ENCODE data around the gene S100B.

S100B gene

GRCh38 chr21:46613391-46613790, 8.5 kb upstream of the S100B start:
- Mint-ChIP-seq H3K36me3 (ENCODE audit: low read depth) (no peaks in the 10 kb centered on the region), H3K4me1 (no peaks in the 10 kb centered on the region), H3K9me3 (peaks cover 22% of the 10 kb centered on the region), H3K27me3 (ENCODE audit: low read depth) (peaks cover 11% of the 10 kb centered on the region), H3K4me3 (no peak overlapping the region), H3K27ac (no peak overlapping the region)
- TF ChIP-seq, protein P1, sequence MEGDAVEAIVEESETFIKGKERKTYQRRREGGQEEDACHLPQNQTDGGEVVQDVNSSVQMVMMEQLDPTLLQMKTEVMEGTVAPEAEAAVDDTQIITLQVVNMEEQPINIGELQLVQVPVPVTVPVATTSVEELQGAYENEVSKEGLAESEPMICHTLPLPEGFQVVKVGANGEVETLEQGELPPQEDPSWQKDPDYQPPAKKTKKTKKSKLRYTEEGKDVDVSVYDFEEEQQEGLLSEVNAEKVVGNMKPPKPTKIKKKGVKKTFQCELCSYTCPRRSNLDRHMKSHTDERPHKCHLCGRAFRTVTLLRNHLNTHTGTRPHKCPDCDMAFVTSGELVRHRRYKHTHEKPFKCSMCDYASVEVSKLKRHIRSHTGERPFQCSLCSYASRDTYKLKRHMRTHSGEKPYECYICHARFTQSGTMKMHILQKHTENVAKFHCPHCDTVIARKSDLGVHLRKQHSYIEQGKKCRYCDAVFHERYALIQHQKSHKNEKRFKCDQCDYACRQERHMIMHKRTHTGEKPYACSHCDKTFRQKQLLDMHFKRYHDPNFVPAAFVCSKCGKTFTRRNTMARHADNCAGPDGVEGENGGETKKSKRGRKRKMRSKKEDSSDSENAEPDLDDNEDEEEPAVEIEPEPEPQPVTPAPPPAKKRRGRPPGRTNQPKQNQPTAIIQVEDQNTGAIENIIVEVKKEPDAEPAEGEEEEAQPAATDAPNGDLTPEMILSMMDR (IDR thresholded peaks at IDR 0.05; ENCODE audit: unreplicated experiment in 3 of 3): no peak

DNA sequence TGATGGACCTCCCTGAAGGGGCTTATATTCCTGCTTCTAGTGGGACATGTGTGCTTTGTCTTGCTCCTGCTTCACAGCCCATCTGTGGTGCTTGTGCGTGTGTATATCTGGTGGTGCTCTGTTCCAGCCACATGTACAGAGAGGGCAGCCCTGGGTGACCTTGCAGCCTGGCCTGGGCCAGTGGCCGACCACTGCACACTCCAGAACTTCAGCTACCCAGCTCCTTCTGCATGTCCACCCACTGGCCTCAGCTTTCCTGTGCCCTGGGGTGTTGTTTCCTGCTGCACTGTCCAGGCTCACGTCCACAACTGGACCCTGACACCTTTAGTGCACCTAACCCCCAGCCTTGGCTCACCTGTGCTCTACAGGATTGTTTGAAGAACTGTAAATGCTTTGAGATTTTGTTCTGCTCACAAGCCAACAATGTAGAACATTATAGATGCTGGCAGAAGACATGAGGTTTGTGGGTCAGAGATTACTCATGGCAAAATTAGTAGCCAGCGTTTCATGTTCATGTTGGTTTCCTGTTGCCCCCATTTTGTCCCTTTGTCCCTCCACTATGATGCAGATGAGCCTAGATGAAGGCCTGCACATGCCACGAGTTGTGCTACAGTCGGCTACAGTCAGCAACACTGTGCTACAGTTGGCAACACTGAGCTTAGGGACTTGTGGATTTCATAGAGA, 5.3 kb upstream of the S100B start:
- TF ChIP-seq, protein P1 (IDR thresholded peaks at IDR 0.05; ENCODE audit: unreplicated experiment in 3 of 3): no peak
- peaks cover 3% of the 10 kb centered on the region for H3K4me1 Mint-ChIP-seq
- no peak overlapping the region for H3K4me3 Mint-ChIP-seq
- peaks cover 19% of the 10 kb centered on the region for H3K27me3 Mint-ChIP-seq (ENCODE audit: low read depth)
- no peak overlapping the region for H3K27ac Mint-ChIP-seq
- no peaks in the 10 kb centered on the region for H3K36me3 Mint-ChIP-seq (ENCODE audit: low read depth)
- H3K9me3 Mint-ChIP-seq: peaks cover 15% of the 10 kb centered on the region

DNA sequence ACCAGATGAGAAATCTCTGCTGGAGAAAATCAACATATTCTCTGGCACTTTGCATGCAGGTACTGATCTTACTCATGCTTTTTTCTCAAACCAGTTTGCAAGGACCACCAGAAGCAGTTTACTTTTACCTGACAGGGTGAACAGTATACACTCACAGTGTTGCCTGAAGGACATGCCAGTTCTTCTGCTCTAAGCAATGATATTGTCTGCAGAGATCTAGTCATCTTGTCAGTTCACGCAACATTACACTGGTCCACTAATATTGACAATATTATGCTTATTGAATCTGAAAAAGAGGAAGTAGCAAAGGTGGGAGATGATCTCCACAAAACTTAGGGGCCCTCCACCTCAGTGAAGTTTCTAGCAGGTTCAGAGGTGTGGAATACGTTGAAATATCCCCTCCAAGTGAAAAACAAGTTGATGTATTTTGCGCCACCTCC, 3.8 kb upstream of the S100B start:
- no peaks in the 10 kb centered on the region for H3K36me3 Mint-ChIP-seq (ENCODE audit: low read depth)
- TF ChIP-seq, protein P1 (IDR thresholded peaks at IDR 0.05; ENCODE audit: unreplicated experiment in 3 of 3): no peak

DNA sequence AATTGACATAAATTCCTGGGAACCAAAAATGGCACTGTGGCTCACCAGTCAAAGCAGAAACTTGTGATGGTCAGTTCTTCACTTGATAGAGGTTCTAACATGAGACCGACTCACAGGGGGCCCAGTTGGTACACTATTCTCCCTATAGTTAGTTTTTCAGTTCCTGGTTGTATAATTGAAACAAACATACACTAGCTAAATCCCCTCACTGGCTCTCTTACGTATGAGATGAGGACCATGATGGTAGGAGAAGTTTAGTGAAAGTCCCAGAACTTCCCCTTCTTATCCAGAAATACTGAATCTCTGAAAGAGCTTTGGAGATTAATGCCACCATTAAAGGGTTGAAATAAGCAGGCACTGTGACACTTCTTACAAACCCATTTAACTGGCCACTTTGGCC, 2.8 kb upstream of the S100B start:
- Mint-ChIP-seq H3K4me1 (peaks cover 17% of the 10 kb centered on the region), H3K9me3 (peaks cover 5% of the 10 kb centered on the region), H3K27me3 (ENCODE audit: low read depth) (peaks cover 8% of the 10 kb centered on the region), H3K4me3 (no peak overlapping the region), H3K36me3 (ENCODE audit: low read depth) (no peaks in the 10 kb centered on the region), H3K27ac (no peak overlapping the region)
- TF ChIP-seq, protein P1 (IDR thresholded peaks at IDR 0.05; ENCODE audit: unreplicated experiment in 3 of 3): no peak

More for the DNA sequence above, 3.8 kb upstream of the S100B start:
- Mint-ChIP-seq H3K9me3 (peaks cover 8% of the 10 kb centered on the region), H3K27ac (no peak overlapping the region), H3K4me3 (no peak overlapping the region), H3K4me1 (peaks cover 11% of the 10 kb centered on the region), H3K27me3 (ENCODE audit: low read depth) (peaks cover 8% of the 10 kb centered on the region)

- peaks cover 5% of the 10 kb centered on the region for H3K9me3 Mint-ChIP-seq
- H3K4me3 Mint-ChIP-seq: no peak overlapping the region
- no peak overlapping the region for H3K27ac Mint-ChIP-seq
- H3K27me3 Mint-ChIP-seq (ENCODE audit: low read depth): peaks cover 8% of the 10 kb centered on the region
- peaks cover 27% of the 10 kb centered on the region for H3K4me1 Mint-ChIP-seq
- no peaks in the 10 kb centered on the region for H3K36me3 Mint-ChIP-seq (ENCODE audit: low read depth)
- TF ChIP-seq, protein P1 (IDR thresholded peaks at IDR 0.05; ENCODE audit: unreplicated experiment in 3 of 3): no peak
These were observed 1.5 kb upstream of the S100B start for GRCh38 chr21:46606427-46606813.
